ENCODE data around the gene C1QTNF1. TPM values are rescaled to one million over a fixed set of nuclear protein-coding genes. Genes with fewer than 3 reads are reported as not detected.

The C1QTNF1 gene
- total RNA-seq, 1 experiment from 2014 or later: 18.6 TPM

- H3K4me3 ChIP-seq (ENCODE audit: low read length): no peak overlapping the region
- H3K4me2 ChIP-seq (ENCODE audit: low read length): no peak overlapping the region
- no peaks in the 10 kb centered on the region for H3K27me3 ChIP-seq (ENCODE audit: low read length)
- H3K36me3 ChIP-seq (ENCODE audit: low read depth, low read length): no peaks in the 10 kb centered on the region
- CTCF ChIA-PET: no interaction called here
- H3K4me1 ChIP-seq (ENCODE audit: insufficient read depth, low read length): peaks cover 21% of the 10 kb centered on the region
- H3K9ac ChIP-seq (ENCODE audit: low read length): no peak overlapping the region
- POLR2A ChIA-PET (ENCODE audit: unreplicated experiment): no interaction called here
- peaks cover 4% of the 10 kb centered on the region for H3K79me2 ChIP-seq (ENCODE audit: low read length)
- H4K20me1 ChIP-seq (ENCODE audit: low read length): no peaks in the 10 kb centered on the region
- ATAC-seq (no peak), DNase-seq (no peak)
- H3F3A ChIP-seq (ENCODE audit: low read length, unreplicated experiment): no peaks in the 10 kb centered on the region
- H3K9me2 ChIP-seq (replicated peaks; ENCODE audit: low read length): no peaks in the 10 kb centered on the region
- no peaks in the 10 kb centered on the region for H3K9me3 ChIP-seq (ENCODE audit: low read length)
- intact Hi-C loops (cut with micrococcal nuclease): no loop called here
- no peak overlapping the region for H2AFZ ChIP-seq (ENCODE audit: low read length)
- no peak overlapping the region for H3K27ac ChIP-seq (ENCODE audit: low read length)
- BruUV-seq (replicated peaks): no TSS peak
- TF ChIP-seq EZH2 (IDR thresholded peaks at IDR 0.05; ENCODE audit: low read length, unreplicated experiment) (no peak), CTCF (conservative IDR thresholded peaks at IDR 0.05; ENCODE audit: low read depth, low read length) (no peak), EZH2phosphoT487 (IDR thresholded peaks at IDR 0.05; ENCODE audit: borderline replicate concordance, low read length) (no peak)
These were observed 46.4 kb downstream of the C1QTNF1 start for GRCh38 chr17:79070266-79070880.

DNA sequence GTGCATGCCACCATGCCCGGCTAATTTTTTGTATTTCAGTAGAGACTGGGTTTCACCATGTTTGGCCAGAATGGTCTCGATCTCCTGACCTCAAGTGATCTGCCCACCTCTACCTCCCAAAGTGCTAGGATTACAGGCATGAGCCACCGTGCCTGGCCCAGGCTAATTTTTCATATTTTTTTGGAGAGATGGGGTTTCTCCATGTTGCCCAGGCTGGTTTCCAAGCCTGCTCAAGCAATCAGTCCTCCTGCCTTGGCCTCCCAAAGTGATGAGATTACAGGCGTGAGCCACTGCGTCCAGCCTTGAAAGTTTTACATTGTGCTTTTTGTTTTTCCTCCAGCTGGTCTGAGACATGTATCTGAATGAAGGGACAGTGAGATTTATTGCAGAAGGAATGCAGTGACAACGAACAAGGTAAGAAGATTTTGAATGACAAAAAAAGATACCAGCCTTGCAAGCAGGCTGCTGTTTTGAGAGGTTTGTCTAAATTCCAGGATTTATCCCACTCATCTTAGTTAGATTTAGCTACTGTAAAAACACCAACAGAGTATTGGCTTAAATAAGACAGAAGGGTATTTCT, 47.3 kb downstream of the C1QTNF1 start:
- no peaks in the 10 kb centered on the region for H3K9me3 ChIP-seq (ENCODE audit: low read length)
- ChIA-PET CTCF (no interaction called here), POLR2A (ENCODE audit: unreplicated experiment) (no interaction called here)
- H3F3A ChIP-seq (ENCODE audit: low read length, unreplicated experiment): no peaks in the 10 kb centered on the region
- no peaks in the 10 kb centered on the region for H3K27me3 ChIP-seq (ENCODE audit: low read length)
- TF ChIP-seq EZH2phosphoT487 (IDR thresholded peaks at IDR 0.05; ENCODE audit: borderline replicate concordance, low read length) (no peak), EZH2 (IDR thresholded peaks at IDR 0.05; ENCODE audit: low read length, unreplicated experiment) (no peak), CTCF (conservative IDR thresholded peaks at IDR 0.05; ENCODE audit: low read depth, low read length) (no peak)
- no peak overlapping the region for H2AFZ ChIP-seq (ENCODE audit: low read length)
- no peak for DNase-seq
- BruUV-seq (replicated peaks): no TSS peak
- no peaks in the 10 kb centered on the region for H3K9me2 ChIP-seq (replicated peaks; ENCODE audit: low read length)
- no peak overlapping the region for H3K4me2 ChIP-seq (ENCODE audit: low read length)
- H4K20me1 ChIP-seq (ENCODE audit: low read length): no peaks in the 10 kb centered on the region
- ATAC-seq: no peak
- peaks cover 13% of the 10 kb centered on the region for H3K79me2 ChIP-seq (ENCODE audit: low read length)
- H3K4me1 ChIP-seq (ENCODE audit: insufficient read depth, low read length): peaks cover 29% of the 10 kb centered on the region
- no peaks in the 10 kb centered on the region for H3K36me3 ChIP-seq (ENCODE audit: low read depth, low read length)
- no peak overlapping the region for H3K4me3 ChIP-seq (ENCODE audit: low read length)
- intact Hi-C loops (cut with micrococcal nuclease): no loop called here
- H3K9ac ChIP-seq (ENCODE audit: low read length): no peak overlapping the region
- no peak overlapping the region for H3K27ac ChIP-seq (ENCODE audit: low read length)

DNA sequence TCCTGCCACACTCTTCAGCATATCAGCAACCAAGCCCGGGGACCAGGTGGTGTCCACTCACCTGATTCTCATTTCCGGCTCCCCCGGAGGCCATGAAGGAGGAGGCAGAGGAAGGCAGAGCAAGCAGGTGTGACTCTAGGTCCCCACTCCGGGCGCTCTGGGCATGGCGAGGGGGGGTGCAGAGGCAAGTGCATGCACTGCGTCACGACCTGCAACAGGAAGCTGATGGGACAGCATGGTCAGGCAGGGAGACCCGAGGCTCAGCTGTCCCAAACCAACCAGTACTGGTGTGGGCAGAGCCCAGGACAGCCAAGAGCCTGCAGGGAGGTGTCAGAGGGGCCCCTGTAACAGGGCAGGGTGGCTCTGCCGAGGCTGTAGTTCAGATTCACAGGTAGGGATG, 48.6 kb downstream of the C1QTNF1 start:
- H3K4me2 ChIP-seq (ENCODE audit: low read length): no peak overlapping the region
- H3K79me2 ChIP-seq (ENCODE audit: low read length): peaks cover 24% of the 10 kb centered on the region
- POLR2A ChIA-PET (ENCODE audit: unreplicated experiment): no interaction called here
- no peaks in the 10 kb centered on the region for H3F3A ChIP-seq (ENCODE audit: low read length, unreplicated experiment)
- TF ChIP-seq CTCF (conservative IDR thresholded peaks at IDR 0.05; ENCODE audit: low read depth, low read length): no peak
- no peaks in the 10 kb centered on the region for H3K9me3 ChIP-seq (ENCODE audit: low read length)
- H3K4me3 ChIP-seq (ENCODE audit: low read length): no peak overlapping the region
- intact Hi-C loops (cut with micrococcal nuclease): no loop called here
- no peaks in the 10 kb centered on the region for H4K20me1 ChIP-seq (ENCODE audit: low read length)
- no peaks in the 10 kb centered on the region for H3K27me3 ChIP-seq (ENCODE audit: low read length)
- no peak overlapping the region for H3K27ac ChIP-seq (ENCODE audit: low read length)
- no peak overlapping the region for H3K9ac ChIP-seq (ENCODE audit: low read length)
- DNase-seq (no peak), ATAC-seq (no peak)
- H3K9me2 ChIP-seq (replicated peaks; ENCODE audit: low read length): no peaks in the 10 kb centered on the region
- peaks cover 33% of the 10 kb centered on the region for H3K4me1 ChIP-seq (ENCODE audit: insufficient read depth, low read length)
- CTCF ChIA-PET: no interaction called here
- no TSS peak for BruUV-seq (replicated peaks)
- H3K36me3 ChIP-seq (ENCODE audit: low read depth, low read length): 0 out of 2 replicates have a peak, but pooled peaks cover 1% of the 10 kb centered on the region
- H2AFZ ChIP-seq (ENCODE audit: low read length): no peak overlapping the region

Measured in PC-3 (cell line).